Fibroblast of skin of left biceps (primary cell): ENCODE measurements around the gene PPARG.
A peak's percentile ranks its signal among the peaks of the same experiment; 100 is the strongest.

Experiments used
- DNase-seq, 2 experiments: peaks; one replicate each; pipeline ENCODE4 v3.0.0-alpha.2; 2013; ENCODE audit warnings: low read depth in 2 of 2

PPARG gene

GRCh38 chr3:12312010-12312409 lies 23.1 kb downstream of the PPARG start:
- no peak for DNase-seq

GRCh38 chr3:12313519-12313918 lies 24.6 kb downstream of the PPARG start:
- DNase-seq: no peak

GRCh38 chr3:12316253-12316652 lies 27.4 kb downstream of the PPARG start:
- no peak for DNase-seq

GRCh38 chr3:12316729-12317351 lies 28.0 kb downstream of the PPARG start:
- no peak for DNase-seq

GRCh38 chr3:12317914-12318313 lies 29.0 kb downstream of the PPARG start:
- DNase-seq: no peak

GRCh38 chr3:12318758-12319621 lies 30.1 kb downstream of the PPARG start:
- peak; percentile 17 to 38 for DNase-seq

GRCh38 chr3:12321015-12321414 lies 32.1 kb downstream of the PPARG start:
- DNase-seq: no peak

GRCh38 chr3:12323237-12323636 lies 34.4 kb downstream of the PPARG start:
- no peak for DNase-seq

GRCh38 chr3:12325586-12326515 lies 37.0 kb downstream of the PPARG start:
- no peak for DNase-seq

GRCh38 chr3:12327021-12327420 lies 38.2 kb downstream of the PPARG start:
- DNase-seq: no peak

GRCh38 chr3:12328132-12328836 lies 39.4 kb downstream of the PPARG start:
- no peak for DNase-seq

GRCh38 chr3:12328837-12329462 lies 40.1 kb downstream of the PPARG start:
- no peak for DNase-seq

- DNase-seq: no peak
Measured at GRCh38 chr3:12334786-12335185, 45.9 kb downstream of the PPARG start.

- no peak for DNase-seq
Measured at GRCh38 chr3:12335421-12335820, 46.6 kb downstream of the PPARG start.

- DNase-seq: no peak
Measured at GRCh38 chr3:12336099-12336498, 47.2 kb downstream of the PPARG start.

- no peak for DNase-seq
Measured at GRCh38 chr3:12338595-12339546, 50.0 kb downstream of the PPARG start.

GRCh38 chr3:12339701-12340480 lies 51.0 kb downstream of the PPARG start:
- DNase-seq: no peak

GRCh38 chr3:12340506-12340905 lies 51.6 kb downstream of the PPARG start:
- DNase-seq: no peak

GRCh38 chr3:12342151-12342550 lies 53.3 kb downstream of the PPARG start:
- no peak for DNase-seq
